MM.1S (cell line): ENCODE data around the gene MCM6.

ENCODE experiments used
- EZH2 ChIP-seq: fragments of 300-600 bp; sonication (generic); optimal IDR thresholded peaks from 2 replicates; pipeline ENCODE3; 2017; ENCODE audit warnings: low read depth, mild to moderate bottlenecking, antibody characterized with exemption, low read length, mixed read lengths
- EZH2phosphoT487 ChIP-seq: fragments of 300-600 bp; sonication (generic); IDR thresholded peaks from 2 replicates; pipeline ENCODE4 v1.6.1; 2018; ENCODE audit warnings: antibody characterized with exemption, low read length
- TF ChIP-seq, protein P1 (sequence below): fragments of 300-600 bp; sonication (generic); IDR thresholded peaks from 2 replicates; pipeline ENCODE4 v1.5.1; 2016; ENCODE audit warnings: antibody characterized with exemption, low read length, mixed read lengths

DNA sequence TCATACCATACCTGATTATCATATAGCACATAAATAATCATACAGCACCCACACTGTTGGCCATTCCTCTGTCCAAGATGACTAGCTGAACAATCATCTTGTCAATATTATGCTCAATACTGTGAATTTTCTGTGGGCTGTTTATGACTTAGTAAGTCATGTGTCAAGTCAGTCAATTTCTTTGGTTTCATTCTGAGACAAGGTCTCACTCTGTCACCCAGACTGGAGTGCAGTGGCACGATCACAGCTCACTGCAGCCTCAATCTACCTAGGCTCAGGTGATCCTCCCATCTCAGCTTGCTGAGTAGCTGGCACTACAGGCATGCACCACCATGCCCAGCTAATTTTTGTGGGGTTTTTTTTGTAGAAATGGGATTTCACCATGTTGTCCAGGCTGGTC lies 5.7 kb downstream of the MCM6 start:
- TF ChIP-seq, protein P1, sequence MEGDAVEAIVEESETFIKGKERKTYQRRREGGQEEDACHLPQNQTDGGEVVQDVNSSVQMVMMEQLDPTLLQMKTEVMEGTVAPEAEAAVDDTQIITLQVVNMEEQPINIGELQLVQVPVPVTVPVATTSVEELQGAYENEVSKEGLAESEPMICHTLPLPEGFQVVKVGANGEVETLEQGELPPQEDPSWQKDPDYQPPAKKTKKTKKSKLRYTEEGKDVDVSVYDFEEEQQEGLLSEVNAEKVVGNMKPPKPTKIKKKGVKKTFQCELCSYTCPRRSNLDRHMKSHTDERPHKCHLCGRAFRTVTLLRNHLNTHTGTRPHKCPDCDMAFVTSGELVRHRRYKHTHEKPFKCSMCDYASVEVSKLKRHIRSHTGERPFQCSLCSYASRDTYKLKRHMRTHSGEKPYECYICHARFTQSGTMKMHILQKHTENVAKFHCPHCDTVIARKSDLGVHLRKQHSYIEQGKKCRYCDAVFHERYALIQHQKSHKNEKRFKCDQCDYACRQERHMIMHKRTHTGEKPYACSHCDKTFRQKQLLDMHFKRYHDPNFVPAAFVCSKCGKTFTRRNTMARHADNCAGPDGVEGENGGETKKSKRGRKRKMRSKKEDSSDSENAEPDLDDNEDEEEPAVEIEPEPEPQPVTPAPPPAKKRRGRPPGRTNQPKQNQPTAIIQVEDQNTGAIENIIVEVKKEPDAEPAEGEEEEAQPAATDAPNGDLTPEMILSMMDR, result no peak
- TF ChIP-seq EZH2, result no peak
- no peak for TF ChIP-seq EZH2phosphoT487
